ENCODE data around the gene RAB43.

Gene RAB43

GRCh38 chr3:129120254-129121004, 1.2 kb downstream of the RAB43 start:
- H3K27ac ChIP-seq (ENCODE audit: poor library complexity, severe bottlenecking) = peak overlapping the region; percentile 73
- peak; percentile 67 for ATAC-seq (ENCODE audit: low read depth)
- peak; percentile 11 for TF ChIP-seq CTCF (IDR thresholded peaks at IDR 0.05; ENCODE audit: poor library complexity, severe bottlenecking)
- peaks cover 9% of the 10 kb centered on the region for H3K4me1 ChIP-seq (ENCODE audit: insufficient read depth, poor library complexity, severe bottlenecking)
- no peaks in the 10 kb centered on the region for H3K27me3 ChIP-seq (ENCODE audit: insufficient read depth, poor library complexity, severe bottlenecking)
- H3K36me3 ChIP-seq (ENCODE audit: low read depth) = peaks cover 27% of the 10 kb centered on the region
- H3K9me3 ChIP-seq (ENCODE audit: severe bottlenecking) = no peaks in the 10 kb centered on the region
- H3K4me3 ChIP-seq (ENCODE audit: severe bottlenecking) = peak overlapping the region; percentile 75
- peak; percentile 87 for DNase-seq (ENCODE audit: low spot score)

- Histone ChIP-seq H3K27me3 (ENCODE audit: insufficient read depth, poor library complexity, severe bottlenecking) (no peaks in the 10 kb centered on the region), H3K4me3 (ENCODE audit: severe bottlenecking) (peak overlapping the region; percentile 75), H3K36me3 (ENCODE audit: low read depth) (peaks cover 28% of the 10 kb centered on the region), H3K4me1 (ENCODE audit: insufficient read depth, poor library complexity, severe bottlenecking) (peaks cover 9% of the 10 kb centered on the region), H3K27ac (ENCODE audit: poor library complexity, severe bottlenecking) (peak overlapping the region; percentile 73), H3K9me3 (ENCODE audit: severe bottlenecking) (no peaks in the 10 kb centered on the region)
- DNase-seq (ENCODE audit: low spot score) (no peak), ATAC-seq (ENCODE audit: low read depth) (no peak)
- TF ChIP-seq CTCF (IDR thresholded peaks at IDR 0.05; ENCODE audit: poor library complexity, severe bottlenecking) = no peak
Measured at GRCh38 chr3:129119365-129120100, 2.1 kb downstream of the RAB43 start.

- no peak for ATAC-seq (ENCODE audit: low read depth)
- H3K4me1 ChIP-seq (ENCODE audit: insufficient read depth, poor library complexity, severe bottlenecking) = peaks cover 9% of the 10 kb centered on the region
- DNase-seq (ENCODE audit: low spot score) = no peak
- TF ChIP-seq CTCF (IDR thresholded peaks at IDR 0.05; ENCODE audit: poor library complexity, severe bottlenecking) = no peak
- no peaks in the 10 kb centered on the region for H3K27me3 ChIP-seq (ENCODE audit: insufficient read depth, poor library complexity, severe bottlenecking)
- H3K4me3 ChIP-seq (ENCODE audit: severe bottlenecking) = no peak overlapping the region
- no peak overlapping the region for H3K27ac ChIP-seq (ENCODE audit: poor library complexity, severe bottlenecking)
- no peaks in the 10 kb centered on the region for H3K9me3 ChIP-seq (ENCODE audit: severe bottlenecking)
- peaks cover 32% of the 10 kb centered on the region for H3K36me3 ChIP-seq (ENCODE audit: low read depth)
Measured at GRCh38 chr3:129118745-129119144, 2.9 kb downstream of the RAB43 start.

- Histone ChIP-seq H3K9me3 (ENCODE audit: severe bottlenecking) (no peaks in the 10 kb centered on the region), H3K27me3 (ENCODE audit: insufficient read depth, poor library complexity, severe bottlenecking) (no peaks in the 10 kb centered on the region), H3K27ac (ENCODE audit: poor library complexity, severe bottlenecking) (no peak overlapping the region), H3K36me3 (ENCODE audit: low read depth) (peaks cover 38% of the 10 kb centered on the region), H3K4me1 (ENCODE audit: insufficient read depth, poor library complexity, severe bottlenecking) (peaks cover 9% of the 10 kb centered on the region), H3K4me3 (ENCODE audit: severe bottlenecking) (no peak overlapping the region)
- no peak for ATAC-seq (ENCODE audit: low read depth)
- no peak for DNase-seq (ENCODE audit: low spot score)
- no peak for TF ChIP-seq CTCF (IDR thresholded peaks at IDR 0.05; ENCODE audit: poor library complexity, severe bottlenecking)
Measured at GRCh38 chr3:129117134-129117533, 4.5 kb downstream of the RAB43 start.
